Adrenal gland (tissue), 5 donors: ENCODE data around the gene LCT.

ENCODE experiments used
- CTCF ChIP-seq, 6 experiments: fragments of 450-650 bp in 4 of 6; fragments of 200-600 bp in 2 of 6; sonication (generic) in 1 of 6; IDR thresholded peaks; 1 replicate in 5 of 6; 2 replicates in 1 of 6; pipeline versions ENCODE4 v1.5.1 to v1.8.0; 2016 to 2021; ENCODE audit warnings: antibody characterized with exemption in 6 of 6, mild to moderate bottlenecking in 2 of 6, moderate library complexity in 1 of 6
- POLR2A ChIP-seq, 2 donors: fragments of 450-650 bp; IDR thresholded peaks; one replicate each; pipeline ENCODE4 v1.6.1; 2017; ENCODE audit warnings: antibody characterized with exemption in 2 of 2, mild to moderate bottlenecking in 2 of 2, moderate library complexity in 1 of 2
- donor health status: DM: no; HTN: no; CAD: no.

GRCh38 chr2:135825131-135825530 is 11.9 kb downstream of the LCT start:
- TF ChIP-seq POLR2A (IDR thresholded peaks at IDR 0.05), result no peak
- TF ChIP-seq CTCF (IDR thresholded peaks at IDR 0.05), result no peak
